Activated T-cell treated with anti-CD3 and anti-CD28 coated beads, Interleukin-2, amount 50 U/mL, for 72 hours (primary cell): Measurements from ENCODE around the gene MYPOP. TPM values are rescaled to one million over a fixed set of nuclear protein-coding genes. Genes with fewer than 3 reads are reported as not detected.
"Not testable (repeated sequence)": the region's sequence is repeated elsewhere in the genome, so short reads cannot be mapped to it uniquely, and the experiment has no call there.

ENCODE experiments used
- ATAC-seq, 2 donors: fragments of 150-1000 bp; cut with Tn5 transposase; replicated peaks in 1 of 2; 2 replicates each; pipeline ENCODE4 v1.10.0; 2021; ENCODE audit warnings: moderate library complexity in 2 of 2, mild to moderate bottlenecking in 1 of 2
- DNase-seq, 2 donors: peaks; one replicate each; pipeline ENCODE4 v3.0.0; 2021 to 2022; ENCODE audit warnings: mixed read lengths in 1 of 2
- H3K27ac Mint-ChIP-seq: one replicate; pipeline ENCODE4 v1.8.0; 2022; ENCODE audit warnings: mild to moderate bottlenecking, moderate library complexity, mixed read lengths
- H3K27me3 Mint-ChIP-seq: one replicate; pipeline ENCODE4 v1.8.0; 2022; ENCODE audit warnings: low read depth, mixed read lengths
- H3K36me3 Mint-ChIP-seq, 2 donors: one replicate each; pipeline ENCODE4 v1.8.0; 2022; ENCODE audit warnings: mixed read lengths in 2 of 2, mild to moderate bottlenecking in 1 of 2; ENCODE audit not compliant: insufficient read depth in 2 of 2
- H3K4me1 Mint-ChIP-seq: one replicate; pipeline ENCODE4 v1.8.0; 2022; ENCODE audit warnings: low read depth, mixed read lengths
- H3K4me3 Mint-ChIP-seq, 2 donors: one replicate each; pipeline ENCODE4 v1.8.0; 2022; ENCODE audit warnings: mild to moderate bottlenecking in 2 of 2, mixed read lengths in 2 of 2, moderate library complexity in 2 of 2
- H3K9me3 Mint-ChIP-seq, 2 donors: one replicate each; pipeline ENCODE4 v1.8.0; 2022; ENCODE audit warnings: mixed read lengths in 2 of 2
- total RNA-seq, 2 donors: library from RNA; stranded (reverse); gene quantifications; one replicate each; pipeline ENCODE4 v1.2.3, GENCODE V29; 2022

Gene MYPOP
- total RNA-seq, 2 donors from 2014 or later = 9.2 to 10.9 TPM

- peak overlapping the region; percentile 62 to 68 for H3K4me3 Mint-ChIP-seq
- H3K27ac Mint-ChIP-seq = no peak overlapping the region
- H3K9me3 Mint-ChIP-seq = no peaks in the 10 kb centered on the region
- ATAC-seq = no peak
- peaks cover 19% of the 10 kb centered on the region for H3K4me1 Mint-ChIP-seq
- no peak for DNase-seq
- peaks cover 4 to 7% of the 10 kb centered on the region in 2 donors for H3K36me3 Mint-ChIP-seq
- no peaks in the 10 kb centered on the region for H3K27me3 Mint-ChIP-seq
Measured at GRCh38 chr19:45900738-45901431, 1.5 kb downstream of the MYPOP start.

GRCh38 chr19:45899919-45900589 lies 2.4 kb downstream of the MYPOP start:
- H3K27ac Mint-ChIP-seq = peak overlapping the region; percentile 2
- peaks cover 19% of the 10 kb centered on the region for H3K4me1 Mint-ChIP-seq
- H3K36me3 Mint-ChIP-seq = peaks cover 7 to 11% of the 10 kb centered on the region in 2 donors
- H3K4me3 Mint-ChIP-seq = peak overlapping the region; percentile 11 to 25
- ATAC-seq (no peak), DNase-seq (no peak)
- no peaks in the 10 kb centered on the region for H3K9me3 Mint-ChIP-seq
- H3K27me3 Mint-ChIP-seq = no peaks in the 10 kb centered on the region

GRCh38 chr19:45899253-45899652 lies 3.2 kb downstream of the MYPOP start:
- H3K36me3 Mint-ChIP-seq = peaks cover 7 to 11% of the 10 kb centered on the region in 2 donors
- no peak overlapping the region for H3K27ac Mint-ChIP-seq
- H3K27me3 Mint-ChIP-seq = no peaks in the 10 kb centered on the region
- ATAC-seq (no peak), DNase-seq (no peak)
- H3K9me3 Mint-ChIP-seq = no peaks in the 10 kb centered on the region
- H3K4me3 Mint-ChIP-seq = no peak overlapping the region
- peaks cover 19% of the 10 kb centered on the region for H3K4me1 Mint-ChIP-seq

- no peak for DNase-seq
Measured at GRCh38 chr19:45897261-45897812, 5.1 kb downstream of the MYPOP start.

GRCh38 chr19:45895983-45896599 lies 6.3 kb downstream of the MYPOP start:
- not testable (repeated sequence) for H3K27ac Mint-ChIP-seq, H3K4me3 Mint-ChIP-seq, DNase-seq, H3K27me3 Mint-ChIP-seq, H3K9me3 Mint-ChIP-seq, ATAC-seq
- H3K4me1 Mint-ChIP-seq = peaks cover 17% of the 10 kb centered on the region
- H3K36me3 Mint-ChIP-seq = peaks cover 5 to 11% of the 10 kb centered on the region in 2 donors

More at GRCh38 chr19:45897261-45897812, 5.1 kb downstream of the MYPOP start:
- no peak overlapping the region for H3K27ac Mint-ChIP-seq
- peaks cover 17% of the 10 kb centered on the region for H3K4me1 Mint-ChIP-seq
- H3K4me3 Mint-ChIP-seq = no peak overlapping the region
- peaks cover 7 to 11% of the 10 kb centered on the region in 2 donors for H3K36me3 Mint-ChIP-seq
- no peaks in the 10 kb centered on the region for H3K9me3 Mint-ChIP-seq
- ATAC-seq = no peak
- no peaks in the 10 kb centered on the region for H3K27me3 Mint-ChIP-seq

- Mint-ChIP-seq H3K36me3 (peaks cover 5 to 11% of the 10 kb centered on the region in 2 donors), H3K4me3 (no peak overlapping the region), H3K27ac (no peak overlapping the region), H3K9me3 (no peaks in the 10 kb centered on the region), H3K4me1 (peaks cover 12% of the 10 kb centered on the region), H3K27me3 (no peaks in the 10 kb centered on the region)
- ATAC-seq (no peak), DNase-seq (no peak)
Measured at GRCh38 chr19:45895519-45895972, 6.9 kb downstream of the MYPOP start.

- H3K4me3 Mint-ChIP-seq = no peak overlapping the region
- H3K36me3 Mint-ChIP-seq = peaks cover 0 to 8% of the 10 kb centered on the region in 2 donors
- peaks cover 11% of the 10 kb centered on the region for H3K4me1 Mint-ChIP-seq
- ATAC-seq (no peak), DNase-seq (no peak)
- no peaks in the 10 kb centered on the region for H3K9me3 Mint-ChIP-seq
- H3K27me3 Mint-ChIP-seq = no peaks in the 10 kb centered on the region
- H3K27ac Mint-ChIP-seq = no peak overlapping the region
Measured at GRCh38 chr19:45890877-45891276, 11.5 kb downstream of the MYPOP start.

GRCh38 chr19:45889210-45889885 lies 13.1 kb downstream of the MYPOP start:
- no peaks in the 10 kb centered on the region for H3K36me3 Mint-ChIP-seq
- ATAC-seq = no peak
- H3K4me1 Mint-ChIP-seq = peaks cover 16% of the 10 kb centered on the region
- no peak for DNase-seq
- no peaks in the 10 kb centered on the region for H3K9me3 Mint-ChIP-seq
- no peak overlapping the region for H3K27ac Mint-ChIP-seq
- H3K4me3 Mint-ChIP-seq = no peak overlapping the region
- H3K27me3 Mint-ChIP-seq = no peaks in the 10 kb centered on the region

GRCh38 chr19:45887200-45887710 lies 15.2 kb downstream of the MYPOP start:
- Mint-ChIP-seq H3K36me3 (peaks cover 0 to 2% of the 10 kb centered on the region in 2 donors), H3K27me3 (no peaks in the 10 kb centered on the region), H3K27ac (peak overlapping the region; percentile 96), H3K4me3 (peak overlapping the region; percentile 99 to 100), H3K9me3 (no peaks in the 10 kb centered on the region), H3K4me1 (peaks cover 23% of the 10 kb centered on the region)
- ATAC-seq (no peak), DNase-seq (no peak)

GRCh38 chr19:45886427-45887199 lies 15.8 kb downstream of the MYPOP start:
- H3K36me3 Mint-ChIP-seq = peaks cover 0 to 2% of the 10 kb centered on the region in 2 donors
- DNase-seq = peak; percentile 89 to 95
- peak overlapping the region; percentile 99 to 100 for H3K4me3 Mint-ChIP-seq
- H3K4me1 Mint-ChIP-seq = peaks cover 29% of the 10 kb centered on the region
- H3K9me3 Mint-ChIP-seq = no peaks in the 10 kb centered on the region
- no peaks in the 10 kb centered on the region for H3K27me3 Mint-ChIP-seq
- ATAC-seq = peak; percentile 83 to 84
- peak overlapping the region; percentile 96 for H3K27ac Mint-ChIP-seq

- Mint-ChIP-seq H3K9me3 (no peaks in the 10 kb centered on the region), H3K4me3 (peak within 1 kb of the TSS; percentile 99 to 100), H3K27ac (peak within 1 kb of the TSS; percentile 96), H3K27me3 (no peaks in the 10 kb centered on the region), H3K36me3 (peaks cover 0 to 2% of the 10 kb centered on the region in 2 donors), H3K4me1 (peaks cover 34% of the 10 kb centered on the region)
- ATAC-seq (peak; percentile 76), DNase-seq (peak; percentile 91 to 95)
Measured at GRCh38 chr19:45885556-45886426, 16.6 kb downstream of the MYPOP start, which contains the start of gene IRF2BP1. IRF2BP1 (minus strand) TSS chr19:45886141; CDS start chr19:45885774, 367 bp downstream.
